ENCODE data around the gene ALKBH7. TPM values are rescaled to one million over a fixed set of nuclear protein-coding genes. Genes with fewer than 3 reads are reported as not detected.

Gene ALKBH7
- total and polyA plus RNA-seq, 10 of the 15 experiments (the other 5 are each of a cell fraction or from before 2014, with no cell fraction given): 0.31 to 82.5 (median 37.6) TPM

- H3K9me3 ChIP-seq (replicated peaks; ENCODE audit: control insufficient read depth, insufficient read depth, low read length): no peaks in the 10 kb centered on the region
- peak overlapping the region; percentile 88 for H3K4me2 ChIP-seq (ENCODE audit: control insufficient read depth, insufficient read depth)
- H3K79me2 ChIP-seq (ENCODE audit: control insufficient read depth, insufficient read depth, low read length): peaks cover 15% of the 10 kb centered on the region
- in situ Hi-C loops (cut with MboI) (no loop called here), intact Hi-C loops (cut with micrococcal nuclease; ENCODE audit: unreplicated experiment) (no loop called here)
- peak overlapping the region; percentile 76 for H3K27ac ChIP-seq (ENCODE audit: control insufficient read depth, insufficient read depth)
- no peak for FAIRE-seq
- CTCF ChIA-PET: interaction anchor here (1.6 kb wide), 1 partner anchor 10 kb away, joined by 10 read pairs; the partner anchor contains the start of gene ALKBH7
- RAD21 ChIA-PET (ENCODE audit: unreplicated experiment): interaction anchor here (1.6 kb wide), 1 partner anchor 10 kb away, joined by 9 read pairs; the partner anchor contains the start of gene ALKBH7
- DNase-seq (ENCODE audit: low read depth, low spot score): no peak
- SMC1A ChIA-PET (ENCODE audit: uncharacterized antibody, unreplicated experiment): no interaction called here
- POLR2A ChIA-PET: interaction anchor here (1.7 to 3.9 kb wide), 2 partner anchors 10 to 63 kb away, joined by 6 to 30 read pairs; partner anchors contain the start of genes ALKBH7 and KHSRP
- 23% methylated on average over 11 of the region's 11 CpGs for WGBS (ENCODE audit: insufficient coverage, insufficient replicate concordance, low lambda C conversion rate, missing lambda C conversion rate)
- H4K20me1 ChIP-seq (ENCODE audit: control insufficient read depth, insufficient read depth): no peaks in the 10 kb centered on the region
- peak; percentile 15 for ATAC-seq
- no peak for TF ChIP-seq RAD51 (IDR thresholded peaks at IDR 0.05)
- no peak for TF ChIP-seq PKNOX1 (IDR thresholded peaks at IDR 0.05)
- TF ChIP-seq ZNF384 (IDR thresholded peaks at IDR 0.05; ENCODE audit: borderline replicate concordance, low read depth, low read length): no peak
- no peak for TF ChIP-seq TARDBP (IDR thresholded peaks at IDR 0.05; ENCODE audit: borderline replicate concordance)
- TF ChIP-seq, protein P1, sequence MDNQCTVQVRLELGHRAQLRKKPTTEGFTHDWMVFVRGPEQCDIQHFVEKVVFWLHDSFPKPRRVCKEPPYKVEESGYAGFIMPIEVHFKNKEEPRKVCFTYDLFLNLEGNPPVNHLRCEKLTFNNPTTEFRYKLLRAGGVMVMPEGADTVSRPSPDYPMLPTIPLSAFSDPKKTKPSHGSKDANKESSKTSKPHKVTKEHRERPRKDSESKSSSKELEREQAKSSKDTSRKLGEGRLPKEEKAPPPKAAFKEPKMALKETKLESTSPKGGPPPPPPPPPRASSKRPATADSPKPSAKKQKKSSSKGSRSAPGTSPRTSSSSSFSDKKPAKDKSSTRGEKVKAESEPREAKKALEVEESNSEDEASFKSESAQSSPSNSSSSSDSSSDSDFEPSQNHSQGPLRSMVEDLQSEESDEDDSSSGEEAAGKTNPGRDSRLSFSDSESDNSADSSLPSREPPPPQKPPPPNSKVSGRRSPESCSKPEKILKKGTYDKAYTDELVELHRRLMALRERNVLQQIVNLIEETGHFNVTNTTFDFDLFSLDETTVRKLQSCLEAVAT (IDR thresholded peaks at IDR 0.05): peak; percentile 78; the same call in 1 of the 2 replicates
- no peak for TF ChIP-seq RB1 (IDR thresholded peaks at IDR 0.05; ENCODE audit: borderline replicate concordance)
- no peak for TF ChIP-seq CHD2 (IDR thresholded peaks at IDR 0.05; ENCODE audit: borderline replicate concordance, low read depth, low read length)
- no peak for TF ChIP-seq ATF7 (IDR thresholded peaks at IDR 0.05; ENCODE audit: low read depth)
- H3K9ac ChIP-seq (ENCODE audit: control insufficient read depth, insufficient read depth, low read length): peak overlapping the region; percentile 77
- no peaks in the 10 kb centered on the region for H3K27me3 ChIP-seq (replicated peaks in 1 of 2; ENCODE audit: control insufficient read depth in 2 of 2, insufficient read depth in 2 of 2, low read length in 1 of 2)
- no peaks in the 10 kb centered on the region for H3K4me1 ChIP-seq (ENCODE audit: control insufficient read depth, insufficient read depth, low read length)
- TSS peak; percentile 79 for BruUV-seq (replicated peaks)
- peaks cover 5 to 7% of the 10 kb centered on the region in 2 experiments; a peak in 3 of 4 replicates for H3K36me3 ChIP-seq (ENCODE audit: control insufficient read depth in 2 of 2, insufficient read depth in 2 of 2, low read length in 1 of 2)
- peak overlapping the region; percentile 47; the same call in 1 of the 2 replicates for H2AFZ ChIP-seq (ENCODE audit: control insufficient read depth, low read depth, low read length)
- peak overlapping the region; percentile 99 for H3K4me3 ChIP-seq
Observed at GRCh38 chr19:6362351-6362801, 10.2 kb upstream of the ALKBH7 start.

Measured in GM12878 (cell line).